ENCODE results near the gene MPZ.

GRCh38 chr1:161309868-161310267 is at the start of gene MPZ:
- no peak for TF ChIP-seq CTCF (IDR thresholded peaks at IDR 0.05)
- no peak for TF ChIP-seq POLR2AphosphoS5 (IDR thresholded peaks at IDR 0.05; ENCODE audit: insufficient read depth in 1 of 2, low read depth in 1 of 2)
- no peak for TF ChIP-seq POLR2A (IDR thresholded peaks at IDR 0.05)

Data from vagina (tissue), 2 donors.